GM13977 (cell line): ENCODE results near the gene FGD4.

Experiments used
- DNase-seq: peaks from one replicate; pipeline ENCODE4 v3.0.0; 2012; ENCODE audit warnings: low spot score
- in situ Hi-C: fragments of 300-500 bp; cut with MboI; formaldehyde crosslinking; loops from one replicate; pipeline ENCODE4 v1.12.0; 2022; ENCODE audit warnings: low sequenced_read_pairs, low pct_unique_long_range_greater_than_20kb, mixed read lengths, inconsistent platforms; ENCODE audit not compliant: unreplicated experiment
- TF ChIP-seq, protein P1 (sequence below): IDR thresholded peaks from 2 replicates; pipeline ENCODE4 v1.5.1; 2012; ENCODE audit warnings: mild to moderate bottlenecking, control low read depth; ENCODE audit not compliant: insufficient read depth; ENCODE audit errors: extremely low read depth, missing control alignments

Gene FGD4

DNA sequence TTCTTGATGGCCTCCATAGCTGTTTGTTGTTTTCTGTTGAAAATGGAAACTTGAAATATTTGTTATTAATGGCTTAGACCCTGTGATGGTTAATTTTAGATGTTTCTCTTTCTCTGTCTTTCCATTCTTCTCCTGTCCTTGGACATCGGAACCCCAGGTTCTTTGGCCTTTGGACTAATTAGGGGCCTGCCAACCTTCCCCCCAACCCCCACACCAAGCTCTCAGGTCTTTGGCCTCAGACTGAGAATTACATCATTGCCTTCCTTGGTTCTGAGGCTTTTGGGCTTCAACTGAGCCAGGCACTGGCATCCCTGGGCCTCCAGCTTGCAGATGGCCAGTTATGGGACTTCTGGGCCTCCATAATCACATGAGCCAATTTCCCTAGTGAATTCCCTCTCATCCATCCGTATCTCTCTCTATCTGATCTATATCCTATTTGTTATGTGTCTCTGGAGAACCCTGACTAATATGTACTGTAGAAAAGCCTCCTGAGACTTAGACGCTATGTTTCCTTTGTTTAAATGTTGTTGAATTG is 71.6 kb downstream of the FGD4 start:
- no peak for DNase-seq
- in situ Hi-C loops = loop anchor here (25.0 kb wide), 1 partner anchor 1541 kb away; the partner anchor contains the start of gene ALG10
- TF ChIP-seq, protein P1, sequence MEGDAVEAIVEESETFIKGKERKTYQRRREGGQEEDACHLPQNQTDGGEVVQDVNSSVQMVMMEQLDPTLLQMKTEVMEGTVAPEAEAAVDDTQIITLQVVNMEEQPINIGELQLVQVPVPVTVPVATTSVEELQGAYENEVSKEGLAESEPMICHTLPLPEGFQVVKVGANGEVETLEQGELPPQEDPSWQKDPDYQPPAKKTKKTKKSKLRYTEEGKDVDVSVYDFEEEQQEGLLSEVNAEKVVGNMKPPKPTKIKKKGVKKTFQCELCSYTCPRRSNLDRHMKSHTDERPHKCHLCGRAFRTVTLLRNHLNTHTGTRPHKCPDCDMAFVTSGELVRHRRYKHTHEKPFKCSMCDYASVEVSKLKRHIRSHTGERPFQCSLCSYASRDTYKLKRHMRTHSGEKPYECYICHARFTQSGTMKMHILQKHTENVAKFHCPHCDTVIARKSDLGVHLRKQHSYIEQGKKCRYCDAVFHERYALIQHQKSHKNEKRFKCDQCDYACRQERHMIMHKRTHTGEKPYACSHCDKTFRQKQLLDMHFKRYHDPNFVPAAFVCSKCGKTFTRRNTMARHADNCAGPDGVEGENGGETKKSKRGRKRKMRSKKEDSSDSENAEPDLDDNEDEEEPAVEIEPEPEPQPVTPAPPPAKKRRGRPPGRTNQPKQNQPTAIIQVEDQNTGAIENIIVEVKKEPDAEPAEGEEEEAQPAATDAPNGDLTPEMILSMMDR = no peak

DNA sequence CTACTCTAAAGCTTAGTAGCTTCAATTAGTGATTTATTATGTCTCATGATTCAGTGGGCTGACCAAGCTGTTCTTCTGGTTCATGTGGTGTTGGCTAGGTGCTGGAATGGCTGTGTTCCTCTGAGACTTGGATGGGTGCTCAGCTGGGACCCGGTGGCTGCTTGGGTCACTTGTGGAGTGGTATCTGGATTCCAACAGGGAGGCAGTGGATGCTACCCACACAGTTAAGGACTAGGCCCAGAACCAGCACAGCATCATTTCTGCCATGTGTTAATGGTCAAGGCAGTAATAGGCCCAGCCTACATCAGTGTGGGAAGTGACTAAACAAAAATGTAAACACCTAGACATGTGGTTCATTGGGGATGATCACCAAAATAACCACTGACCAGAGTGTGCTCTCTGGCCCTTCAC is 72.2 kb downstream of the FGD4 start:
- no peak for DNase-seq
- TF ChIP-seq, protein P1 = no peak
- in situ Hi-C loops = loop anchor here (25.0 kb wide), 1 partner anchor 1541 kb away; the partner anchor contains the start of gene ALG10

DNA sequence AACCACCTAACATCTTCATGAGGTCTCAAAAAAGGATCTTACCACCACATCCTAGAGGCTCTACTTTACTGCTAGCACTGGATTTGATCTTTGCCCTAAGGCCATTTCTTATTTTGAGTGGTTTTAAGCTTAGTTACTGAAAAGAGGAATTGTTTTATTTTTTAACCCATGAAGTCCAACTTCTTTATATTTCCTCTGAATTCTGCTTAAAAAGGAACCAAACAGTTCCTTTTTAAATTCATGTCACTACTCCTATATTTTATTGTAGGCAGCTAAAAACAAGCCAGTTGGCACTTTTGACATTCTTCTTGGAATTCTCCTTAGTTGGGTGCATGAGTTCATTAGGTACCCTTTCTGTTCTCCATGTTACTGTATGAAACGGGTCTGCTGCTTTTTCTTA is 76.4 kb downstream of the FGD4 start:
- TF ChIP-seq, protein P1 = no peak
- in situ Hi-C loops = no loop called here
- no peak for DNase-seq

DNA sequence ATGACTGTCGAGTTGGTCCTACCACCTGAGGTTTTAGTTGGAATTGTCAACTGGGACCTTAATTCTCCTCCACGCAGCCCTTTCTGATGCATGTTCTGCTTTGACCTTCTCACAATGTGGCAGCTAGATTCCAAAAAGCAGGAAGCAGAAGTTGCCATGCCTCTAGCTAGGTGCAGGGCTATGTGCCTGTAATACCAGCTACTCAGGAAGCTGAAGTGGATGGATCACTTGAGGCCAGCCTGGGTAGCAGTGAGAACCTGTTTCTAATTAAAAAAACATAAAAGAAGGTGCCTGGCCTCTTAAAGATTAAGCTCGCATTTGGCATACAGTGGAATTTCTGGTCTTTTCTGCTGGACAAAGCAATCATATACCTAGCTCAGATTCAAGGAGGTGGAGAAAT is 77.1 kb downstream of the FGD4 start:
- in situ Hi-C loops = no loop called here
- no peak for DNase-seq
- TF ChIP-seq, protein P1 = no peak

DNA sequence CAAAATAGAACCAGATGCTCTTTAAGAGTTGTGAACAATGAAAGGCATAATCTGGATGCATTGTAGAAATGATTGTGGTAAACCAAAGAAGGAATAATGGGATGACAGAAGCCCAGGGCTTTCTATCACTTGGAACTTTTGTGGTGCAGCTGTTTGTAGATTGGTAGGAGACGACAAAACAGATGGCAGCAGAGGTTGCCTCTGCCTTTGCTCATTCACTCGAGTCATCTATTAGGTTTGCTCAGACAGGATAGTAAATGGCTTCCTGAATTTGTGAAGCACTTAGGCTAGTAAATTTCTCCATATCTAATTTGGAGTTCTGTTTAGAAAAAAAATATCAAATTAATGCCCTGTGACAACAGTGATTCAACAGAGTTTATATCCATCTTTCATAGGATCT is 78.4 kb downstream of the FGD4 start:
- TF ChIP-seq, protein P1 = no peak
- no peak for DNase-seq
- in situ Hi-C loops = no loop called here

DNA sequence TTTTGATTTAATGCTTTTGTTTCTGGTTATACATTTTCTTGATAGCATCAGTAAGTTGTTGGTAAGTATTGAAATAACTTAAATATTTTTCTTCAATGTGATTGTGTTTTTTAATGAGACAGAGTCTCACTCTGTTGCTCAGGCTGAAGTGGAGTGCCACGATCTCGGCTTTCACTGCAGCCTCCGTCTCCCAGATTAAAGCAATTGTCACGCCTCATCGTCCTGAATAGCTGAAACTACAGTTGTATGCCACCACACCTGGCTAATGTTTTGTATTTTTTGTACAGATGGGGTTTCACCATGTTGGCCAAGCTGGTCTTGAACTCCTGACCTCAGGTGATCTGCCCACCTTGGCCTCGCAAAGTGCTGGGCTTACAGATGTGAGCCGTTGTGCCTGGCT is 78.8 kb downstream of the FGD4 start:
- DNase-seq = no peak
- in situ Hi-C loops = no loop called here
- TF ChIP-seq, protein P1 = no peak
